ENCODE data around the gene APLN. TPM values are rescaled to one million over a fixed set of nuclear protein-coding genes. Genes with fewer than 3 reads are reported as not detected.

APLN gene
- total RNA-seq, 1 experiment from 2014 or later: 3.8 TPM

DNA sequence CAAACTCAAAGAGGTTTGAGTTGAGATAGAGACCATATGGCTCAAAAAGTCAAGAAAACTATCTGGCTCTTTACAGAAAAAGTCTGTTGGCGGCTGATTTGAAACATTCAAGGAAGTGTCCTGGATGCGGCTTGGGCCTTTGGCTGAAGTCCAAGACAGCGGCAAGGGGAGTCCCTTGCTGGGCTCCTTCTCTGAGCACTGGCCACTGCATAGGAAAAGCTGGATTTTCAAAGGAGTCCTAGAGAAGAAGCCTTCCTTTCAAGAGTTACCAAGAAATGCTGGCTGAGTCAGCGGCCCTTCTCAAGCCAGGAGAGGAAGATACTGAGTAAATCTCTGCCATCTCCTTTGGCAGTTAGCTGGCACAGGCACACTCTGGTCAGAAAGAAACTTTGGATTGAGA is 12.1 kb downstream of the APLN start:
- DNase-seq (ENCODE audit: low read depth): peak; percentile 57

DNA sequence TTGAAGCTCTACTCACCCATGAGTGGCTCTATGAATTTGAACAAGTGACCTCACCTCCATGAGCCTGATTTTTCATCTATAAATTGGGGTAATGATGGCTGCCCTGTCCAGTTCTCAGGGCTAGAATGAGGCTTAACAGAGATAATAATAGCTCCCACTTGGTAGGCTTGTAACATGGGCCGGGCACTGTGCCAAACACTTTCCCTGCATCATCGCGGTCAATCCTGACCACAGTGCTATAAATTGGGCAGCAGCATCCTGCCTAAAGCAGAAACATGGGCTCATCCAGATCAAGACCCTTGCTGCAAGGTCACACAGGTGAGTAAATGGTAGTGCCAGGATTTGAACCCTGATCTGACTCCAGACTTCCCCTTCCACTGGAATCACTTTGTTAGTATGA is 12.8 kb downstream of the APLN start:
- DNase-seq (ENCODE audit: low read depth): peak; percentile 53

DNA sequence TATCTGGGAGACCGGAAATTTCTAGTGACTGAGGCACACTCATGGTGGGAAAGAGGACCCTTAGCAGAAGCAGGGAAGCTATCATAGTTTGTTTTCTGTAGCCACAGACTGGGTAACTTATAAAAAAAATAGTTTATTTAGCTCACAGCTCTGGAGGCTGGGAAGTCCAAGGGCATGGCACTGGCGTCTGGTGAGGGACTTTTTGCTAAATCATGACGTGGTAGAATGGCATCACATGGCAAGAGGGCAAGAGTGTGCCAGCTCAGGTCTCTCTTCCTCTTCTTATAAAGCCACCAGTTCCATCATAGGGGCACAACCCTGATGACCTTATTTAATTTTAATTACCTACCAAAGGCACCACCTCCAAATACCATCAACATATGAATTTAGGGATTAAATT is 13.3 kb downstream of the APLN start:
- DNase-seq (ENCODE audit: low read depth): no peak

DNA sequence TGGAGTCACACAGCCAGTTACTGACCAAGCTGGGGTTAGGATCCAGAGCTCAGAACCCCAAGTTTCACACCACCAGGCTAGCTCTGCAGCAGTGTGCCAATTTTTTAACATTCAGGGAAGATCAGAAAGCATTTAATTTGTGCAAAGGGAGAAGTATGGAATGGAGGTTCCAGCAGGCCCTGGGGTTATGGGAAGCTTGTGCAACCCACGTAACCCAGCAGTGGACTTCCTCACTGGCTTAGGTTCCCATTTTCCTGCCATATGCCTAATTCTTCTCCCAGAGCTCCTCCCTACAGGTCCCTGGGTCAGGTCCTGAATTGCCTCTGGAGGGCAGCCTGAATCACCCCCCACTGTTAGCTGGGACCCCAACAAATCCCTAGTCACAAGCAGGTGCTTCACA is 14.0 kb downstream of the APLN start:
- DNase-seq (ENCODE audit: low read depth): no peak

DNA sequence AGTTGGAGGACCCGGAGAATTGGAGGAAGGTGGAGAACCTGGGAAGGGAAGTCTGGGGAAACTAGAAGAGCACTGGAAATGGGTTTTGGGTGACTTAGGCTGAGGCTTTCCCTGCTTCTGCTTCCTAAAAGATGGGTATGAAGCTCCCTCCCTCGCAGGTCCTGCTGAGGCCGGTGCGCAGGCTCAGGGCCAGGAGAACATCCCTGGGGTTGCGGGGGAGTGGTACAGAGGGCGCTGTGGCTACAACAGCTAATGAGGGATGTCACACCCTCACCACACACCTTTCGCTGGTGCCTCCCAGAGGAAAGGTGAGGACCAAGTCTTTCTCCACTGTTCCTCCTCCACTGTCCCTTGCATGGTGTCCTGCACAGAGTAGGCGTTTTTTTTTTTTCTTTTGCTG is 15.8 kb downstream of the APLN start:
- DNase-seq (ENCODE audit: low read depth): no peak

DNA sequence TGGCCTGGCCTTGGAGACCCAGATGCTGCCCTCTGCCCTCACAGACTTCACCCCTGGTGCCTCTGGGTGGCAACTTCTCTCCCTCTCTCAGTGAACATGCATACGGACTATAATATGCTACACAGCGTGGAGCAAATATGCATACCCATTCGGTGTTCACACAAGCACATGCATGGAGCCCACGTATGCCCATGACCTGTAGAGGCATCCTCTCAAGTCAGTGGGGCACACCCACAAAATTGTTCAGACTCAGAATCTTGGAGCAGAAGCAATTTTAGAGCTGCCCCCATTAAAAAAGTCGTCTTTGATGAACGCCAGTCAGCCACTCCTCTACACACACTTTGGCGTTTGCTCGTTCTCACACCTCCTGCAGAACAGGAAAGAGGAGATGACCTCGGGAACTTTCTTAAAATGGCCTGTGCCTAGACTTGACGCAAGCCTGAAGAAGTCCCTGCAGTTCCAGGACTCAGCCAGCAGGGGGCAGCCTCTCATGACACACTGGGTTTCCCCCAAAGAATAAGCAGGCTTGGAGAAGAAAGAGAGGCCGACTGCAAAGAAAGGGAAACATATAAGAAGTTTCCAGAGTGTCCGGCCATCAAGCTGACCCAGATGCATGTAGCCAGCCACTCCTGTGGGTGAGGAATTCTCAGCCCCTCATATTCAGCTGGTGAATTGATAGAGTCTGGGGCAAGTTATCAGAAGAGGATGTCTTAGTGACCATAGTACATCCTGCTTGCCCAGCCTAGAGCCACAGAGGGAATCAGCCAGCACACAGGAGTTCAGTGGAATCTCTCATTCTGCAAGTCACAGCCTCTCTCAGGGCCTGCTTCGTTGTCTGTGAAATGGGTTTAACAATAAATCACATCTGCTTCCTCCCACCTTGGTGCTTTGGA is 17.3 kb downstream of the APLN start:
- peak; percentile 48 for DNase-seq (ENCODE audit: low read depth)

DNA sequence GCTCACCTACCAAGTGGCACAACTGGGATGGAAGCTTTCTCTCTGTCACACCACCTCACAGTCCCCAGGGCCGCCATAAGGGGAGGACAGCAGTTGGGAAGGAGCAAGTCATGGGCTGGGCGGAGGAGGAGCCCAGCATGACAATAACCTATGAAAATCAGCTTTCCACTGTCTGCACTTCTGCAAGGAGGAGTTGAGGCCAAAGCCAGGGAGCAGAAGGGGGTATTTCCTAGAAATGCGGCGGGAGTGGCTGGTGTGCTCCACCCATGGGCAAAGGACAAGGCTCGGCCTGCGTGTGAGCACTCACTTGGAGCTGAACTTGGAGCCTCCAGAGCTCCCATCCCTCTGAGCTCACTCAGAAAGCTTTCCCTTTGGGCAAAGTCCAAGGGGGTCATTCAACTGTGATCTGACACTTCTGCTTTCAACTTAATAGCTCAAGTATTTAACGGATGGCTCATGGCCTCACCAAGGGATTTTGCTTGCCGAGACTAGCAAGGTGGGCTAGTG is 18.5 kb downstream of the APLN start:
- DNase-seq (ENCODE audit: low read depth): no peak

DNA sequence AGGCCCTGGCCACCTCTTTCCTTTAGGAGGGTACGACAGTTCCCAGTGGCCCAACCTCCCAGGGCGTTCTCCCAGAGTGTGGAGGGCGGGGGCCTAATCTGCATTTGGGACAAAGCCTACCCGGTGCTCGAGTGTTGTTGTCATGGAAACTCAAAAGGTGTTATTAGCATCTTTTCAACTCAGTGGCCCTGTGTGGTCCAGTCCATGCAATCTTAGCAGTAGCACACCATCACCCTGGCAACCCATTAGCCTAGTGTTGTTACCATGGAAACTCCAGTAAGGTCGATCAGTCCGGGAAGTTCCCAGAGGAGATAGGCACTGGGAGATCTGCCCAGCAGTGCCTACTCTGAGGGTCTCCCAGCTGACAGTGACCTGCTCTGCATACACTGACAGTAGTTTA is 20.2 kb downstream of the APLN start:
- DNase-seq (ENCODE audit: low read depth): no peak

DNA sequence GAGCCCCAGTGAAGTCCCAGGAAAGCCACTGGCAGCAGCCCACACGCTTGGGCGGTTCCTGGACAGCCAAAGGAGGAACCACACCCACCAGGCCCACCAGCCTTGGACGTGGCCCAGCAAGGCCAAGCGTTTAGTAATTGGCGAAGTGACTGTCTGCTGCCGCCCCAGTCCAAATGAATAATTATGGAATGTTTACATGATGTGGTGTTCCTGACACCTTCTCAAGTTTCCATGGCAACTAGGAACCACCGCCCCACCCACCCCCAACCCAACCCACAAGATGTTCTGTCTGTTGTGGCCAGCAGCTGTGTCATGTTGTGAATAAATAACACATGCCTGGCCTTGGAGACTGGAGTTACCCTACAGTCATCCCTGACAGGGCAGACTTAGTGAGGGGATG is 22.3 kb downstream of the APLN start:
- DNase-seq (ENCODE audit: low read depth): no peak

DNA sequence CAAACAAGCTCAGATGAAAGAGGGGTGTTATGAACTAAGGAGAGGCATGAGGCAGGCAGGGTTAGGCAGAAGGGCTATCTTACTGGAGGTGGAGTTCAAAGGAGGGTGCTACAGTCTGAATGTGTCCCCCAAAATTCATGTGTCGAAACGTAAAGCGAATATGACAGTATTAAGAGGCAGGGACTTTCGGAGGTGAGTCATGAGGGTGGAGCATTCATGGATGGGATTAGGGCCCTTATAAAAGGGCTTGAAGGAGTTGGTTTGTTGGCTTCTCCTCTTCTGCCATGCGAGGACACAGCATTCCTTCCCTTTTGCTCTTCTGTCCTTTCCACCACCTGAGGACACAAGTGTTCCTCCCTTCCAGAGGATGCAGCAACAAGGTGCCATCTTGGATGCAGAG is 22.9 kb downstream of the APLN start:
- no peak for DNase-seq (ENCODE audit: low read depth)

DNA sequence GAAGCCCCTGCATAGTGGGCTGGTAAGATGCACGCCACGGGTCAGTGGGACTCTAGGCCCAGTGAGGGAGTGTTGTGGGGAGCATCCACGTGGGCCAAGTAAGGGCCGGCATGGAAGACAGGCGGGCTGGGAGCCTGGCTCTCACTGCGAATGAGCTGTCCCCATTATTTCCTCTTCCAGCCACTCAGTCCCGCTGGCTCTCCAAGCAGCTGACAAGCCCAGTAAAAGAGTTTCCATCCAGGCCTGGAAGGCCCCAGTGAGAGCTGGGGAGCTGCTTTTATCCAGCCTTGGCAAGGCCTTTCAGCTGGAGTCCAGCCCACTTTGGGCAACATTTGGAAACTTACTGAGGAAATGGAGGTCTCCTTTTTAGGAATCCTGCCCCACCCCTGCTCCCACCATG is 24.9 kb downstream of the APLN start:
- DNase-seq (ENCODE audit: low read depth): no peak

DNA sequence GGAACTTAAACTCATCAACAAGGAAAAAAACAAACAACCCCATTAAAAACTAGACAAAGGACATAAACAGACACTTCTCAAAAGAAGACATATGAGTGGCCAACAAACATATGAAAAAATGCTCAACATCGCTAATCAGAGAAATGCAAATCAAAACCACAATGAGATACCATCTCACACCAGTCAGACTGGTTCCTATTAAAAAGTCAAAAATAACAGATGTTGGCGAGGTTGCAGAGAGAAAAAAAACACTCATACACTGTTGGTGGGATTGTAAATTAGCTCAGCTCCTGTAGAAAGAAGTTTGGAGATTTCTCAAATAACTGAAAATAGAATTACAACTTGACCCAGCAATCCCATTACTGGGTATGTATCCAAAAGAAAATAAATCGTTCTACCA is 28.7 kb downstream of the APLN start:
- no peak for DNase-seq (ENCODE audit: low read depth)

DNA sequence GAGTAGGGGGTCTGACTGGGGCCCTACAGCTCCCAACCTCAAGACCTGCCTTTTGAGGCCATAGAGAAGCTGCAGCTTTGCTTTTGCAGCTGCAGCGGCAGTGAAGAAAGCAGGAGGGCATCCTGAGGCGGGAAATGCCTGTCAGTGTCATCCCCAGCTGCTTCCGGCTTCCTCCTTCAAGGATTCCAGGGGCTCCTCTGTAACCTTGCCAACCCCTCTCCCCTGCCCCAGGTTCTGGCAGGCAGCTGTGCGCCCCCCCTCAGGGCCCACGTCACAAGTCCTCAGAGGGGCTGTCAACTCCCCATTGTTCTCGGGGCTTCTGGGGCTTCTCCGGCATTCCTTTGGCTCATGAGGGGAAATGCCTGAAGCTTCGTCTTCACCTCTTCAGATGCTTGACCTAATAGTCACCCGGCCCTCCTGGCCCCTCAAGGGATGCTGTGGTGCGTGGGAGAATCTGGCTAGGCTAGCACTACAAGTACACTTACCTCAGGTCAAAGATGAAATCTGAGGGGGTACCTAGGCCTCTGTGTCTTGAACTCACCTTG is 31.9 kb downstream of the APLN start:
- DNase-seq (ENCODE audit: low read depth): peak; percentile 91

DNA sequence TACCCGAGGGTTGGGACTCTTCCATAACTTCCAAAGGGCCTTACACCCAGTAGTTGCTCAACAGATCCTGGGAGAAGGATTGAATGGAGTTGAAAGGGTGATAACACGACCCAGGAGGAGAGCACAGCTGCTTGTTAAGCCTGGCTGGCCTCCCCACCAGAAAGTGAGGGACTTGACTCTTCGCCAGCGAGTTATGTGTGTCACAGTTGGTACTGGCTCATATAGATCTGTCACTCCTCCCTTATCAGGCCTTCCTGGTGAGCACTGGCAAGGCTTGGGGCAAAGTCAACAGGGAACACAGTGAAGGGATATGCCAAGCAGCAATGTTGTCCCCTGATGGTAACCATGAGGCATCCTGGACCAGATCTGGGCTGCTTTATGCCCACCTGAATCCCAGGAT is 35.8 kb downstream of the APLN start:
- DNase-seq (ENCODE audit: low read depth): no peak

DNA sequence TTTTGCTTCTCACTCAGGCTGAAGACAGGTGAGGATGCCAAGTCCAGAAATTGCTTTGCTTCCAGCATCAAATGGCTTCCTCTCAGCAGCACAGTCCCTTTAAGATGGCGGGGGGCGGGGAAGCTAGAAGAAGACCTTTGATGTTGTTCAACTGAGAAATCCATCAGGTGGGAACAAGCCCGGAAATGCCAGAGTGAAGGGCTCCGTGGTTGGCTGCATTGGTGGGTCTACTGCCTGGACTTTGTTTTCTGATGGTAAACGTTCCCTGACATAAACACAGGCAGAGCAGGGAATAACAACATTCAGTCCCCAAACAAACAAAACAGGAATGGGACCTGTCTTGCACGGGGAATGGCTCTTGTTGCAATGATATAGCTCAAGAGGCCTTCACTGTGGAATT is 37.3 kb downstream of the APLN start:
- DNase-seq (ENCODE audit: low read depth): no peak

DNA sequence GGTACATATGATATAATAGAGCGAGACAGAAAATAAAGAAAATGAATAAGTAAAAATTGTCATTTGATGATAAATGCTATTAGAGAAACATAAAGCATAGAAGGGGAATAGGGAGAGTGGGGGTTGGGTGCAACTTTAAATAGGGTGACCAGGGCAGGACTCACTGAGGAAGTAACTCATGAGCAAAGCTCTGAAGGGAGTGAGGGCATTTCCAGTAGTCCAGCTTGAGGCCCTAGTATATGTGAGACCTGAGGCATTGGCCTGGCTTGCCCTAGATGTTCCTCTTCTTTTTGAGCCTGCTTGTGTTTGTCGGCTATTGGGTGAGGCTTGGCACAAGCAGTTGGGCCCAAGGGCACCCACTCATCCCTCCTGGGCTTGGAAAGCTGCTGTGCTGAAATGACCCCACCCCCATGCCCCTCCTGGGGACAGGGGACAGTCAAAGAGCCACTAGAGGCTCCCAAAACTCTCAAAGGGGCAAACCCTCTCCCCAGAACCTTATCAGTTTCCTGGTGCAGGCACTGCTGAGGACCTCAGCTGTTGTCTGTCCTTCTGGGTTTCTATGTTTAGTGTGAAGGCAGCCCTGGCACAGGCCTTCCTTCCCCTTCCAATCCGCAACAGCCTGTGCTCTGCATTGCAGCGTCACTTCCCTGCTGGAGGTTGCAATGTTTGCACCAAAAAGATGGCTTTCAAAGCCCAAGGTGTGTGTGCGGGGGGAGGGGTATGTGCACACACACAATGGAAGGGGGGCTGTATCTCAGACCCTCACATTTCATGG is 40.1 kb downstream of the APLN start:
- no peak for DNase-seq (ENCODE audit: low read depth)

DNA sequence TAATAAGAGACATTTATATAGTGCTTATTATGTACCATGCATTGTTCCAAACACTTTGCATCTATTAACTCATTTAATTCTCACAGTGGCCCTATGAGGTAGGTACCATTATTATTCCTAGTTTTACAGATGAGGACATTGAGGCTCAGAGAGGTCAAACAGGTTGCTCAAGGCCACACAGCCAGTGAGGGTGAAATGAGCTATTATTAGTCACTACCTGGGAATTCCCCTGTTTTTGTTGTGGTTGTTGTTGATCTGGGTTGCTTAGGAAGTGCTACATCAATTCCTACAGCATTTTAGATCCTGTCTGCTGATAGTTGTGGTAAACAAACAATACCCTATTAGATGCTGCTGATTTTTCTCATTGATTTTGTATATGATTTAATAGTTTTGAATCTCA is 41.2 kb downstream of the APLN start:
- DNase-seq (ENCODE audit: low read depth): no peak

DNA sequence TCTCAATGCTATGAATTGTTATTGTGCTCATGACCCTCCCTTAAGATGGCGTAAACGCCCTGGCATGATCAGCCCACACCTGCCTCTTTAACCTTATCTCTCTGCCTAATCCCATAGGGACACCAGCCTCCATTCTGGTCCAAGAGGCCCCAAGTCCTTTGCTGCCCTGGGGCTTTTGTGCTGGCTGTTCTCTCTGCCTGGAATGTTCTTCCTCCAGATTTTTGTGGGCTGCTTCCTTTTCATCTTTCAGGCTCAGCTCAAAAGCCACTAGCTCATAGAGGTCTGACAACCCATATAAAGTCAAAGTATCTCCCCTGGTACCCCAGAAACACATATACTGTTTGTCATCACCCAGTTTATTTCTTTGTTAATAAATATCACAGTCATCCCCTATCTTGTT is 42.4 kb downstream of the APLN start:
- DNase-seq (ENCODE audit: low read depth): no peak

DNA sequence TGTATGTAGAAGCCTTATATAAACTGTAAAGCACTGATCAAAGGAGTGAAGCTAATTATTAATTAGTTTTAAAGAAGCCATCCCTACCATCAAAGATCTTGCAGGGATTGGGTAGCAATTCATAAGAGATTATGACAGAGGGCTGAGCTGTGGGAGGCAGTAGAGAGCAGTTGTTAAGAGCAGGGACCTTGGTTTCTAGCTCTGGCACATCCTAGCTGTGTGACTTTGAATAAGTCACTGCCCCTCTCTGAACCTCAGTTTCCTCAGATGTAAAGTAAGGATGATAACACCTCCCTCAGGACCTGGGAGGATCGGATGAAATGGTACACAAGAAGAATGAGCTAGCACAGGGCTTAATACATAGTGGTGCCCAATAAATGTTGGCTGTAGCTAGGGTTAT is 45.4 kb downstream of the APLN start:
- no peak for DNase-seq (ENCODE audit: low read depth)

DNA sequence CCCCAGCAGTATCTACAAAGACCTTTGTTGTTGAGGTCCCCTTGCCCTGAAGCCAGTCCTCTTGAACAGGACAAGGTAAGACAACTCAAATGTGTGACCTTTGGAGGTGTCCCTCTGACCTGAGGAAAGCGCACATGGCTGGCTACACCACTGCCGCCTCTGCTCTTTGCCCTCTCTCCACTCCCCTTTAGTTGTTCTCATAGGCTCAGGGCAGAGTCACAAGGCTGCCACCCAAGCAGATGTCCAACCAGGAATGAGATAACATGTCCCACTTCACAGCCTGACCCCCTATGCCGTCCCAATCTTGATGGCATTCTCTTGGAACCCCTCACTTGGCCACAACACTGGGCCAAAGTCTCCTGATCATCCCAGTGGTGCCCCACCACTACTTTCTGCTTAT is 46.3 kb downstream of the APLN start:
- no peak for DNase-seq (ENCODE audit: low read depth)

DNA sequence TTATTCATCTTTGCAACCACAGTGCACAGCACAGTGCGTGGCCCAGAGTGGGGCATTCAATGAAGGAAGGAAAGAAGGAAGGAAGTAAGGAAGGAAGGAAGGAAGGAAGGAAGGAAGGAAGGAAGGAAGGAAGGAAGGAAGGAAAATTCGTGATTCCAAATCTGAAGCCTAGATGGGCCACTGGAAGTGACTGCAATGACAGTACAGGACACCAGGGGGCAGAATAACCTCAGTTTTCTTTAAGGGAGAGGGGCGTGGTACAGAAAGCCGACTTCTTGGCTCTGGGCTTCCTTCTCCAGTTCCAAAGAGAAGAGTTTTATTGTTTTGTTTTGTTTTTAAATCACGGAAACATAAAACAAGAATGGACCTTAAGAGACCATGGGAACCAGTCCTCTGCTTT is 47.8 kb downstream of the APLN start:
- DNase-seq (ENCODE audit: low read depth): peak; percentile 26

DNA sequence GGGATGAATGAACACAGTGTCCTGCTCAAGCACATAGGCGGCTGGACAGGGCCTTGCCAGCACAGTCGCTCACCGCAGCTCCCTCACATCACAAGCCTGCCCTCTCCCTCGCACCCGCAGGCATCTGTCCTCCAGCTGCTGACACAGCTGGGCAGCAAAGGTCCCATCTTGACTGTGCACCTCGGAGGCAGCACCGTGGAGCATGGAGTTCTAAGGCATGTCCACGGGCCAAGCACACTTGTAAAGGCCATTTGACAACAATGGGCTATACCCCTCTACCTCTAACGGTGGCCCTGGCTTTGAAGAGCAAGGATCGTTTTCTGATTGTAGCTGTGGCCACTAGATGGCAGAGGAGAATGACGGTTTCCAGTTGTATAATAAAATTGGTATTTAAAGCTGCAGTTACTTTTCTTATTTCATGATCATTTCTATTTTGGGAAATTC is 53.8 kb downstream of the APLN start:
- no peak for DNase-seq (ENCODE audit: low read depth)

Data from HT1080 (cell line).